Measurements from ENCODE around the gene TGFBR3. TPM values are rescaled to one million over a fixed set of nuclear protein-coding genes. Genes with fewer than 3 reads are reported as not detected.

TGFBR3 gene
- total and polyA plus RNA-seq, 9 of the 15 experiments (the other 6 are each of a cell fraction or from before 2014, with no cell fraction given): 3.6 to 32.4 (median 15.6) TPM

DNA sequence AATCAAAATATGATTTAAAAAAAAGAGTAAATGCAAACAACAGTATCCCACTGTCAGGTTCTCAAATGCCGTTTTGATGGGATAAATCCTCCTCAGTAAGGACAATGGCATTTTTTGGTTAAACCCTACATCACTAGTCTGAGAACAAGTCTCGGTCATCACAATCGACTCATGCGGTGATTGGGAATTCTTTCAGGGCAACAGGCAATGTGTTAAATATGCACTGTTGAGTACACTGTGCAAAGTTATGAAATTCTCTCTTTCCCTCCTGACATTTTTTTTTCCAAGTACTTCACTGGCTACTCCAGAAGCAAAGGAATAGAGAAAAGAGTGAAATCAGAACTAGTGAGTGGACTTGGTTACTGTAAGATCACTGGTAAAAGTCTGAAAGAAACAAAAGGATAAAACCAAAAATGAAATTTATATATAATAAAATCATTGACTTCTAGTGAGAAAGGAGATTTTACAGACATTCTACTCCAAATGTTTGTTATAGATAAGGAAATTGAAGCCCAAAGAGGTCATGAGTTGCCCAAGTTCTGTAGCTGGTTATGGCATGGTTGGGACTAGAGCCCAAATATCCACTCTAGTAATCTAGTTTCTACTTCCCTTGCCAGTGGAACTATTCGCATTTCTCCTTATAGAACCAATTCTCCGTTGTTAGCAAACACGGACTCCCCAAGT lies 111.3 kb downstream of the TGFBR3 start:
- ChIA-PET CTCF (ENCODE audit: low intra/inter-chr PET ratio) (no interaction called here), POLR2A (interaction anchor here (1.7 kb wide), 1 partner anchor 9 kb away, joined by 9 read pairs; no protein-coding TSS in a partner anchor)
- no peaks in the 10 kb centered on the region for H3K9me1 ChIP-seq (ENCODE audit: control insufficient read depth, insufficient read depth, low read length)
- no peaks in the 10 kb centered on the region for H3K79me2 ChIP-seq (ENCODE audit: control insufficient read depth, insufficient read depth, low read length)
- DNase-seq (ENCODE audit: extremely low read depth in 1 of 4, low spot score in 3 of 4): no peak
- WGBS (ENCODE audit: insufficient coverage, low coverage, missing lambda C conversion rate): 85% methylated on average over 7 of the region's 7 CpGs
- no peak for FAIRE-seq
- no peaks in the 10 kb centered on the region for H4K20me1 ChIP-seq (replicated peaks; ENCODE audit: control insufficient read depth, insufficient read depth, low read length)
- no peaks in the 10 kb centered on the region for H3K36me3 ChIP-seq (ENCODE audit: control insufficient read depth, insufficient read depth, low read length)
- H3K9me3 ChIP-seq (replicated peaks; ENCODE audit: control insufficient read depth, insufficient read depth, low read depth, low read length): no peaks in the 10 kb centered on the region
- no peak overlapping the region for H3K4me2 ChIP-seq (ENCODE audit: insufficient read depth, low read length)
- no peak for ATAC-seq
- in situ Hi-C loops (cut with MboI): no loop called here
- H2AFZ ChIP-seq (ENCODE audit: low read depth, low read length): no peak overlapping the region
- no TSS peak for BruUV-seq (replicated peaks)
- H3K4me3 ChIP-seq: no peak overlapping the region
- no peaks in the 10 kb centered on the region for H3K27me3 ChIP-seq (ENCODE audit: control insufficient read depth in 2 of 2, insufficient read depth in 2 of 2, low read length in 2 of 2)
- H3K4me1 ChIP-seq (replicated peaks in 1 of 2; ENCODE audit: control insufficient read depth in 2 of 2, insufficient read depth in 2 of 2, low read length in 2 of 2): peaks cover 0 to 2% of the 10 kb centered on the region in 2 experiments; a peak in 2 of 5 replicates
- no peak overlapping the region for H3K27ac ChIP-seq (ENCODE audit: extremely low read depth, low read depth, low read length)
- no peak overlapping the region for H3K9ac ChIP-seq (ENCODE audit: insufficient read depth in 1 of 2, low read depth in 2 of 2, low read length in 2 of 2)
- intact Hi-C loops (cut with micrococcal nuclease): no loop called here
- TF ChIP-seq, protein P1, sequence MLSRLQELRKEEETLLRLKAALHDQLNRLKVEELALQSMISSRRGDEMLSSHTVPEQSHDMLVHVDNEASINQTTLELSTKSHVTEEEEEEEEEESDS (CRISPR knock-in tag; IDR thresholded peaks at IDR 0.05): no peak
- TF ChIP-seq ZFX (CRISPR knock-in tag; IDR thresholded peaks at IDR 0.05) (no peak), E2F3 (CRISPR knock-in tag; IDR thresholded peaks at IDR 0.05) (no peak), HDAC1 (IDR thresholded peaks at IDR 0.05) (peak in 1 of 2 experiments; percentile 90; a peak in 2 of 4 replicates), KLF10 (CRISPR knock-in tag; IDR thresholded peaks at IDR 0.05) (no peak)

DNA sequence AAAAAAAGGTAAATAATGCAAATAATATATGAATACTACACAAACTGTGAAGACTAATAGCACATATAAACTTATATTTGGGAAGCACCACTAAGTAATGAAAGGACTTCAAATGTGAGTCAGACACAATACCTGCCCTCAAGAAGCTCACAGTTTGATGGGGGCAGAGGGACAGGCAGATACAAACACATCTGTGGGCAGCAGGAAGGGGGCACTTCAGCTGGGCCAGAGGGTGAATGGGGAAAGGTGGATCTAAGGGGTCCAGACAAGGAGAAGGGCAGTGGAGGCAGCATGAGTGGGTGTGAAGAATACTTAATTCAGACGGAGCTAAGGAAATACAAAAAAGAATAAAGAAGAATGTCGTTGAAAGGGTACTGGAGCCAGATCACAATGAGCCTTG lies 114.2 kb downstream of the TGFBR3 start:
- ATAC-seq (no peak), FAIRE-seq (no peak), DNase-seq (ENCODE audit: extremely low read depth in 1 of 4, low spot score in 3 of 4) (no peak)
- H3K27me3 ChIP-seq (ENCODE audit: control insufficient read depth in 2 of 2, insufficient read depth in 2 of 2, low read length in 2 of 2): no peaks in the 10 kb centered on the region
- intact Hi-C loops (cut with micrococcal nuclease): no loop called here
- in situ Hi-C loops (cut with MboI): no loop called here
- H3K9me3 ChIP-seq (replicated peaks; ENCODE audit: control insufficient read depth, insufficient read depth, low read depth, low read length): no peaks in the 10 kb centered on the region
- no peaks in the 10 kb centered on the region for H3K36me3 ChIP-seq (ENCODE audit: control insufficient read depth, insufficient read depth, low read length)
- POLR2A ChIA-PET: interaction anchor here (0.6 kb wide), 1 partner anchor 24 kb away, joined by 3 read pairs; no protein-coding TSS in a partner anchor
- peaks cover 3 to 12% of the 10 kb centered on the region in 2 experiments; a peak in 2 of 5 replicates for H3K4me1 ChIP-seq (replicated peaks in 1 of 2; ENCODE audit: control insufficient read depth in 2 of 2, insufficient read depth in 2 of 2, low read length in 2 of 2)
- no peak overlapping the region for H3K4me3 ChIP-seq
- no TSS peak for BruUV-seq (replicated peaks)
- H4K20me1 ChIP-seq (replicated peaks; ENCODE audit: control insufficient read depth, insufficient read depth, low read length): no peaks in the 10 kb centered on the region
- no peak overlapping the region for H3K27ac ChIP-seq (ENCODE audit: extremely low read depth, low read depth, low read length)
- 73% methylated on average over 2 of the region's 2 CpGs for WGBS (ENCODE audit: insufficient coverage, low coverage, missing lambda C conversion rate)
- H3K9me1 ChIP-seq (ENCODE audit: control insufficient read depth, insufficient read depth, low read length): no peaks in the 10 kb centered on the region
- H3K79me2 ChIP-seq (ENCODE audit: control insufficient read depth, insufficient read depth, low read length): no peaks in the 10 kb centered on the region
- CTCF ChIA-PET (ENCODE audit: low intra/inter-chr PET ratio): no interaction called here
- no peak overlapping the region for H2AFZ ChIP-seq (ENCODE audit: low read depth, low read length)
- H3K9ac ChIP-seq (ENCODE audit: insufficient read depth in 1 of 2, low read depth in 2 of 2, low read length in 2 of 2): no peak overlapping the region
- H3K4me2 ChIP-seq (ENCODE audit: insufficient read depth, low read length): no peak overlapping the region
- TF ChIP-seq, protein P2, sequence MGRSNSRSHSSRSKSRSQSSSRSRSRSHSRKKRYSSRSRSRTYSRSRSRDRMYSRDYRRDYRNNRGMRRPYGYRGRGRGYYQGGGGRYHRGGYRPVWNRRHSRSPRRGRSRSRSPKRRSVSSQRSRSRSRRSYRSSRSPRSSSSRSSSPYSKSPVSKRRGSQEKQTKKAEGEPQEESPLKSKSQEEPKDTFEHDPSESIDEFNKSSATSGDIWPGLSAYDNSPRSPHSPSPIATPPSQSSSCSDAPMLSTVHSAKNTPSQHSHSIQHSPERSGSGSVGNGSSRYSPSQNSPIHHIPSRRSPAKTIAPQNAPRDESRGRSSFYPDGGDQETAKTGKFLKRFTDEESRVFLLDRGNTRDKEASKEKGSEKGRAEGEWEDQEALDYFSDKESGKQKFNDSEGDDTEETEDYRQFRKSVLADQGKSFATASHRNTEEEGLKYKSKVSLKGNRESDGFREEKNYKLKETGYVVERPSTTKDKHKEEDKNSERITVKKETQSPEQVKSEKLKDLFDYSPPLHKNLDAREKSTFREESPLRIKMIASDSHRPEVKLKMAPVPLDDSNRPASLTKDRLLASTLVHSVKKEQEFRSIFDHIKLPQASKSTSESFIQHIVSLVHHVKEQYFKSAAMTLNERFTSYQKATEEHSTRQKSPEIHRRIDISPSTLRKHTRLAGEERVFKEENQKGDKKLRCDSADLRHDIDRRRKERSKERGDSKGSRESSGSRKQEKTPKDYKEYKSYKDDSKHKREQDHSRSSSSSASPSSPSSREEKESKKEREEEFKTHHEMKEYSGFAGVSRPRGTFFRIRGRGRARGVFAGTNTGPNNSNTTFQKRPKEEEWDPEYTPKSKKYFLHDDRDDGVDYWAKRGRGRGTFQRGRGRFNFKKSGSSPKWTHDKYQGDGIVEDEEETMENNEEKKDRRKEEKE (IDR thresholded peaks at IDR 0.05; ENCODE audit: borderline replicate concordance in 1 of 2, control insufficient read depth in 1 of 2, low read depth in 2 of 2, low read length in 1 of 2): no peak
- TF ChIP-seq THRAP3 (IDR thresholded peaks at IDR 0.05; ENCODE audit: borderline replicate concordance) (no peak), KDM4B (IDR thresholded peaks at IDR 0.05; ENCODE audit: borderline replicate concordance in 2 of 2, low read depth in 1 of 2) (no peak), ERF (CRISPR knock-in tag; IDR thresholded peaks at IDR 0.05) (no peak), ZBED1 (IDR thresholded peaks at IDR 0.05) (no peak)
- TF ChIP-seq, protein P3, sequence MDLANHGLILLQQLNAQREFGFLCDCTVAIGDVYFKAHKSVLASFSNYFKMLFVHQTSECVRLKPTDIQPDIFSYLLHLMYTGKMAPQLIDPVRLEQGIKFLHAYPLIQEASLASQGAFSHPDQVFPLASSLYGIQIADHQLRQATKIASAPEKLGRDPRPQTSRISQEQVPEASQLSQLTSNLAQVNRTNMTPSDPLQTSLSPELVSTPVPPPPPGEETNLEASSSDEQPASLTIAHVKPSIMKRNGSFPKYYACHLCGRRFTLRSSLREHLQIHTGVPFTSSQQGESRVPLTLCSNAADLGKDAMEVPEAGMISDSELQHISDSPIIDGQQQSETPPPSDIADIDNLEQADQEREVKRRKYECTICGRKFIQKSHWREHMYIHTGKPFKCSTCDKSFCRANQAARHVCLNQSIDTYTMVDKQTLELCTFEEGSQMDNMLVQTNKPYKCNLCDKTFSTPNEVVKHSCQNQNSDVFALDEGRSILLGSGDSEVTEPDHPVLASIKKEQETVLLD (IDR thresholded peaks at IDR 0.05): no peak
